ENCODE results near the gene MRPL38. TPM values are rescaled to one million over a fixed set of nuclear protein-coding genes. Genes with fewer than 3 reads are reported as not detected.

The MRPL38 gene
- total RNA-seq, 2 experiments from 2014 or later = 117 to 126 TPM

GRCh38 chr17:75896415-75897159 is 8.1 kb downstream of the MRPL38 start, which contains the start of gene TRIM65:
TSS of gene TRIM65 (minus strand) at chr17:75896951. CDS start at chr17:75896937, 14 bp downstream.
- ATAC-seq (peak; percentile 88), DNase-seq (peak; percentile 85)
- H3K27ac Mint-ChIP-seq = peak within 1 kb of the TSS; percentile 88
- H3K4me3 Mint-ChIP-seq = peak within 1 kb of the TSS; percentile 87
- ChIA-PET POLR2A (interaction anchor here (0.8 to 9.5 kb wide), 21 partner anchors 8 to 493 kb away, joined by 3 to 100 read pairs (median 4); partner anchors contain the start of genes MRPL38, SPHK1, TRIM47 and UNK), CTCF (interaction anchor here (0.8 to 9.8 kb wide), 16 partner anchors 8 to 376 kb away, joined by 3 to 78 read pairs (median 4); partner anchors contain the start of genes CDK3, GALK1, MRPL38 and TRIM47)
- TF ChIP-seq CTCF (IDR thresholded peaks at IDR 0.05) = peak; percentile 17
- intact Hi-C loops (cut with micrococcal nuclease) = no loop called here
- H3K36me3 Mint-ChIP-seq (ENCODE audit: low read depth) = peaks cover 33% of the 10 kb centered on the region
- no peaks in the 10 kb centered on the region for H3K9me3 Mint-ChIP-seq
- peaks cover 21% of the 10 kb centered on the region for H3K4me1 Mint-ChIP-seq (ENCODE audit: low read depth)
- no peaks in the 10 kb centered on the region for H3K27me3 Mint-ChIP-seq

- POLR2A ChIA-PET = interaction anchor here (0.7 to 9.5 kb wide), 20 partner anchors 9 to 492 kb away, joined by 3 to 100 read pairs (median 4); partner anchors contain the start of genes MRPL38, SPHK1, TRIM47 and UNK
- DNase-seq (no peak), ATAC-seq (no peak)
- intact Hi-C loops (cut with micrococcal nuclease) = no loop called here
- Mint-ChIP-seq H3K27ac (peak overlapping the region; percentile 88), H3K36me3 (ENCODE audit: low read depth) (peaks cover 28% of the 10 kb centered on the region), H3K4me1 (ENCODE audit: low read depth) (peaks cover 21% of the 10 kb centered on the region), H3K27me3 (no peaks in the 10 kb centered on the region), H3K9me3 (no peaks in the 10 kb centered on the region), H3K4me3 (peak overlapping the region; percentile 87)
- CTCF ChIA-PET = interaction anchor here (0.8 to 9.8 kb wide), 18 partner anchors 9 to 377 kb away, joined by 3 to 78 read pairs (median 4); partner anchors contain the start of genes CDK3, GALK1, MRPL38 and TRIM47
- TF ChIP-seq CTCF (IDR thresholded peaks at IDR 0.05) = peak; percentile 57
These were observed 9.1 kb downstream of the MRPL38 start for GRCh38 chr17:75895370-75896155.

GRCh38 chr17:75894049-75894733 is 10.5 kb downstream of the MRPL38 start:
- peaks cover 26% of the 10 kb centered on the region for H3K36me3 Mint-ChIP-seq (ENCODE audit: low read depth)
- CTCF ChIA-PET = interaction anchor here (0.8 to 9.8 kb wide), 7 partner anchors 11 to 112 kb away, joined by 3 to 78 read pairs (median 5); partner anchors contain the start of genes CDK3, MRPL38 and TRIM47
- no peaks in the 10 kb centered on the region for H3K9me3 Mint-ChIP-seq
- no peaks in the 10 kb centered on the region for H3K27me3 Mint-ChIP-seq
- intact Hi-C loops (cut with micrococcal nuclease) = no loop called here
- POLR2A ChIA-PET = interaction anchor here (1.3 to 9.5 kb wide), 4 partner anchors 10 to 17 kb away, joined by 3 to 100 read pairs (median 10); partner anchors contain the start of genes MRPL38 and TRIM47
- peak overlapping the region; percentile 56 for H3K27ac Mint-ChIP-seq
- no peak for ATAC-seq
- H3K4me1 Mint-ChIP-seq (ENCODE audit: low read depth) = peaks cover 28% of the 10 kb centered on the region
- no peak for TF ChIP-seq CTCF (IDR thresholded peaks at IDR 0.05)
- peak overlapping the region; percentile 48 for H3K4me3 Mint-ChIP-seq
- DNase-seq = no peak

- H3K27me3 Mint-ChIP-seq = no peaks in the 10 kb centered on the region
- ChIA-PET POLR2A (interaction anchor here (1.3 to 9.5 kb wide), 4 partner anchors 10 to 117 kb away, joined by 3 to 100 read pairs (median 8); partner anchors contain the start of genes MRPL38 and TRIM47), CTCF (interaction anchor here (0.8 to 9.8 kb wide), 7 partner anchors 11 to 386 kb away, joined by 3 to 78 read pairs (median 5); partner anchors contain the start of genes CDK3, MRPL38 and TRIM47)
- no peak for TF ChIP-seq CTCF (IDR thresholded peaks at IDR 0.05)
- H3K27ac Mint-ChIP-seq = peak overlapping the region; percentile 56
- H3K4me3 Mint-ChIP-seq = peak overlapping the region; percentile 48
- no peak for DNase-seq
- H3K36me3 Mint-ChIP-seq (ENCODE audit: low read depth) = peaks cover 23% of the 10 kb centered on the region
- intact Hi-C loops (cut with micrococcal nuclease) = no loop called here
- H3K9me3 Mint-ChIP-seq = no peaks in the 10 kb centered on the region
- H3K4me1 Mint-ChIP-seq (ENCODE audit: low read depth) = peaks cover 28% of the 10 kb centered on the region
- no peak for ATAC-seq
These were observed 11.2 kb downstream of the MRPL38 start for GRCh38 chr17:75893305-75894048.

Data from activated CD8-positive, alpha-beta T cell treated with anti-CD3 and anti-CD28 coated beads for 36 hours (primary cell).